ENCODE measurements around the gene SHC3.

DNA sequence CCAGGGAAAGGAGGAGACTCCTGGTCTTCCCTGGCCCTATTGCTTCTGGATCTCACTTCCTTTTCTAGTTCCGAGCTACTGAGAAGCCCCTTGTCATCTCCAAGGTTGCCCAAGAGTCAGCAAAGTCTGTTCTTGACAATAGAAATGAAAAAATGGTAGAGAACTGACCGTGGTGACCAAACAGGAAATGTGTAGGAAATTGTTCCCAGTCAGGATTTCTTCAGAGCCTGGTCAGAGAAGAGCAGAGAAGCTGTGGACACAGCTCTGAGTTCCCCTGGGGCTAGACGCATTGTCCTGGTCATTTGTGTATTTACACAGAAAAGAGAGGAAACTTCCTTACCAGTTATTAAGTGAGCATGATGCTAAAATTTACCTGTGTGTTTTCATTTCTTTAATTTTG lies 151.7 kb downstream of the SHC3 start:
- no peak for TF ChIP-seq GATA2 (IDR thresholded peaks at IDR 0.05; ENCODE audit: low read depth, low read length)
- no peak for TF ChIP-seq GATA3 (IDR thresholded peaks at IDR 0.05; ENCODE audit: low read depth, low read length)
